ENCODE measurements around the gene PNPLA7. TPM values are rescaled to one million over a fixed set of nuclear protein-coding genes. Genes with fewer than 3 reads are reported as not detected.

PNPLA7 gene
- polyA plus RNA-seq, 1 of the 3 experiments (the other 2 are of a cell fraction): 0.99 TPM

DNA sequence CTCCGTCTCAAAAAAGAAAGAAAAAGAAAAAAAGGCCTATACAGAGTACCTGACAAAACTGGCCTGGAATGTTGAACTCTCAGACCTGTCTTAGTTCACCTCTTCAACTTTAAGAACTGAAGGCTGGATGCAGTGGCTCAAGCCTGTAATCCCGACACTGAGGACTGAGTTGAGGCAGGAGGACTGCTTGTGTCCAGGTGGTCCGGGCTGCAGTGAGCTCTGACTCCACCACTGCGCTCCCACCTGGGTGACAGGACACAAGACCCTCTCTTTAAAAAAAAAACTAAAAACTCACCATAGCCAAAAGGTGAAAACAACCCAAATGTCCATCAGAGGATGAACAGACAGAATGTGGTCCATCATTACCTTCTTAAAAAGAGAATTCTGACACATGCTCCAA, 7.9 kb upstream of the PNPLA7 start:
- ChIA-PET CTCF (interaction anchor here (0.8 to 1.8 kb wide), 4 partner anchors 23 to 208 kb away, joined by 3 to 7 read pairs (median 4); no protein-coding TSS in a partner anchor), POLR2A (no interaction called here)
- no peak for TF ChIP-seq MXI1 (IDR thresholded peaks at IDR 0.05; ENCODE audit: low read depth, low read length)
- TF ChIP-seq RCOR1 (IDR thresholded peaks at IDR 0.05; ENCODE audit: low read length): no peak
- no peak for TF ChIP-seq JUND (IDR thresholded peaks at IDR 0.05)
- no peak for TF ChIP-seq POLR2AphosphoS5 (IDR thresholded peaks at IDR 0.05; ENCODE audit: low read depth, low read length)
- TF ChIP-seq, protein P1, sequence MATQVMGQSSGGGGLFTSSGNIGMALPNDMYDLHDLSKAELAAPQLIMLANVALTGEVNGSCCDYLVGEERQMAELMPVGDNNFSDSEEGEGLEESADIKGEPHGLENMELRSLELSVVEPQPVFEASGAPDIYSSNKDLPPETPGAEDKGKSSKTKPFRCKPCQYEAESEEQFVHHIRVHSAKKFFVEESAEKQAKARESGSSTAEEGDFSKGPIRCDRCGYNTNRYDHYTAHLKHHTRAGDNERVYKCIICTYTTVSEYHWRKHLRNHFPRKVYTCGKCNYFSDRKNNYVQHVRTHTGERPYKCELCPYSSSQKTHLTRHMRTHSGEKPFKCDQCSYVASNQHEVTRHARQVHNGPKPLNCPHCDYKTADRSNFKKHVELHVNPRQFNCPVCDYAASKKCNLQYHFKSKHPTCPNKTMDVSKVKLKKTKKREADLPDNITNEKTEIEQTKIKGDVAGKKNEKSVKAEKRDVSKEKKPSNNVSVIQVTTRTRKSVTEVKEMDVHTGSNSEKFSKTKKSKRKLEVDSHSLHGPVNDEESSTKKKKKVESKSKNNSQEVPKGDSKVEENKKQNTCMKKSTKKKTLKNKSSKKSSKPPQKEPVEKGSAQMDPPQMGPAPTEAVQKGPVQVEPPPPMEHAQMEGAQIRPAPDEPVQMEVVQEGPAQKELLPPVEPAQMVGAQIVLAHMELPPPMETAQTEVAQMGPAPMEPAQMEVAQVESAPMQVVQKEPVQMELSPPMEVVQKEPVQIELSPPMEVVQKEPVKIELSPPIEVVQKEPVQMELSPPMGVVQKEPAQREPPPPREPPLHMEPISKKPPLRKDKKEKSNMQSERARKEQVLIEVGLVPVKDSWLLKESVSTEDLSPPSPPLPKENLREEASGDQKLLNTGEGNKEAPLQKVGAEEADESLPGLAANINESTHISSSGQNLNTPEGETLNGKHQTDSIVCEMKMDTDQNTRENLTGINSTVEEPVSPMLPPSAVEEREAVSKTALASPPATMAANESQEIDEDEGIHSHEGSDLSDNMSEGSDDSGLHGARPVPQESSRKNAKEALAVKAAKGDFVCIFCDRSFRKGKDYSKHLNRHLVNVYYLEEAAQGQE (IDR thresholded peaks at IDR 0.05; ENCODE audit: low read depth, low read length): no peak
- TF ChIP-seq NRF1 (IDR thresholded peaks at IDR 0.05; ENCODE audit: low read depth, low read length): no peak
- TF ChIP-seq, protein P2, sequence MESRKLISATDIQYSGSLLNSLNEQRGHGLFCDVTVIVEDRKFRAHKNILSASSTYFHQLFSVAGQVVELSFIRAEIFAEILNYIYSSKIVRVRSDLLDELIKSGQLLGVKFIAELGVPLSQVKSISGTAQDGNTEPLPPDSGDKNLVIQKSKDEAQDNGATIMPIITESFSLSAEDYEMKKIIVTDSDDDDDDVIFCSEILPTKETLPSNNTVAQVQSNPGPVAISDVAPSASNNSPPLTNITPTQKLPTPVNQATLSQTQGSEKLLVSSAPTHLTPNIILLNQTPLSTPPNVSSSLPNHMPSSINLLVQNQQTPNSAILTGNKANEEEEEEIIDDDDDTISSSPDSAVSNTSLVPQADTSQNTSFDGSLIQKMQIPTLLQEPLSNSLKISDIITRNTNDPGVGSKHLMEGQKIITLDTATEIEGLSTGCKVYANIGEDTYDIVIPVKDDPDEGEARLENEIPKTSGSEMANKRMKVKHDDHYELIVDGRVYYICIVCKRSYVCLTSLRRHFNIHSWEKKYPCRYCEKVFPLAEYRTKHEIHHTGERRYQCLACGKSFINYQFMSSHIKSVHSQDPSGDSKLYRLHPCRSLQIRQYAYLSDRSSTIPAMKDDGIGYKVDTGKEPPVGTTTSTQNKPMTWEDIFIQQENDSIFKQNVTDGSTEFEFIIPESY (IDR thresholded peaks at IDR 0.05; ENCODE audit: borderline replicate concordance, low read depth): no peak
- no peak for TF ChIP-seq MEF2A (IDR thresholded peaks at IDR 0.05; ENCODE audit: borderline replicate concordance, low read depth)
- TF ChIP-seq RAD21 (IDR thresholded peaks at IDR 0.05; ENCODE audit: low read length): no peak
- no peak for TF ChIP-seq FOSL2 (IDR thresholded peaks at IDR 0.05; ENCODE audit: borderline replicate concordance, low read depth)
- no peak for TF ChIP-seq TAF1 (IDR thresholded peaks at IDR 0.05; ENCODE audit: borderline replicate concordance, low read depth, low read length)
- TF ChIP-seq, protein P3, sequence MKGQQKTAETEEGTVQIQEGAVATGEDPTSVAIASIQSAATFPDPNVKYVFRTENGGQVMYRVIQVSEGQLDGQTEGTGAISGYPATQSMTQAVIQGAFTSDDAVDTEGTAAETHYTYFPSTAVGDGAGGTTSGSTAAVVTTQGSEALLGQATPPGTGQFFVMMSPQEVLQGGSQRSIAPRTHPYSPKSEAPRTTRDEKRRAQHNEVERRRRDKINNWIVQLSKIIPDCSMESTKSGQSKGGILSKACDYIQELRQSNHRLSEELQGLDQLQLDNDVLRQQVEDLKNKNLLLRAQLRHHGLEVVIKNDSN (IDR thresholded peaks at IDR 0.05; ENCODE audit: borderline replicate concordance, low read depth): no peak
- no peak for TF ChIP-seq FOXJ3 (CRISPR knock-in tag; IDR thresholded peaks at IDR 0.05)
- TF ChIP-seq EZH2phosphoT487 (IDR thresholded peaks at IDR 0.05; ENCODE audit: borderline replicate concordance, low read depth): no peak
- TF ChIP-seq, protein P4, sequence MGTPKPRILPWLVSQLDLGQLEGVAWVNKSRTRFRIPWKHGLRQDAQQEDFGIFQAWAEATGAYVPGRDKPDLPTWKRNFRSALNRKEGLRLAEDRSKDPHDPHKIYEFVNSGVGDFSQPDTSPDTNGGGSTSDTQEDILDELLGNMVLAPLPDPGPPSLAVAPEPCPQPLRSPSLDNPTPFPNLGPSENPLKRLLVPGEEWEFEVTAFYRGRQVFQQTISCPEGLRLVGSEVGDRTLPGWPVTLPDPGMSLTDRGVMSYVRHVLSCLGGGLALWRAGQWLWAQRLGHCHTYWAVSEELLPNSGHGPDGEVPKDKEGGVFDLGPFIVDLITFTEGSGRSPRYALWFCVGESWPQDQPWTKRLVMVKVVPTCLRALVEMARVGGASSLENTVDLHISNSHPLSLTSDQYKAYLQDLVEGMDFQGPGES (IDR thresholded peaks at IDR 0.05; ENCODE audit: low read depth, low read length): no peak
- TF ChIP-seq RFX5 (IDR thresholded peaks at IDR 0.05; ENCODE audit: low read length): no peak
- TF ChIP-seq ELF1 (IDR thresholded peaks at IDR 0.05): no peak
- no peak for TF ChIP-seq SMC3 (IDR thresholded peaks at IDR 0.05; ENCODE audit: low read depth, low read length)

More for the DNA sequence above, 7.9 kb upstream of the PNPLA7 start:
- no peak overlapping the region for H3K4me3 ChIP-seq (ENCODE audit: low read depth in 2 of 2, low read length in 1 of 2)
- no peaks in the 10 kb centered on the region for H3K4me1 ChIP-seq (ENCODE audit: control insufficient read depth in 1 of 2, insufficient read depth in 2 of 2, low read depth in 1 of 2, low read length in 1 of 2)
- peaks cover 8% of the 10 kb centered on the region for H3F3A ChIP-seq (replicated peaks; ENCODE audit: insufficient read depth)
- H3K9me2 ChIP-seq: no peaks in the 10 kb centered on the region
- no peaks in the 10 kb centered on the region for H4K20me1 ChIP-seq (ENCODE audit: insufficient read depth)
- no peaks in the 10 kb centered on the region for H3K27me3 ChIP-seq (ENCODE audit: insufficient read depth)
- peaks cover 27 to 35% of the 10 kb centered on the region in 2 experiments for H3K36me3 ChIP-seq (replicated peaks in 1 of 2; ENCODE audit: control insufficient read depth in 1 of 2, insufficient read depth in 2 of 2, low read length in 1 of 2)
- no peak overlapping the region for H2AFZ ChIP-seq (ENCODE audit: low read depth)
- no peak for DNase-seq
- H3K4me2 ChIP-seq: no peak overlapping the region
- no peak overlapping the region for H3K27ac ChIP-seq (ENCODE audit: low read depth in 2 of 2, low read length in 1 of 2)
- H3K79me2 ChIP-seq (ENCODE audit: insufficient read depth): peaks cover 12% of the 10 kb centered on the region
- 100% methylated on average over 4 of the region's 4 CpGs for WGBS (ENCODE audit: low lambda C conversion rate)
- no peaks in the 10 kb centered on the region for H3K9me3 ChIP-seq
- H3K9ac ChIP-seq: no peak overlapping the region

All from SK-N-SH (cell line).